GM18868 (cell line): ENCODE data around the gene TUT4.

Source experiments
- ATAC-seq: cut with Tn5 transposase; IDR thresholded peaks from one replicate; pipeline ENCODE4 v1.9.1; 2021; ENCODE audit warnings: mild to moderate bottlenecking, moderate library complexity; ENCODE audit not compliant: unreplicated experiment

Gene TUT4

DNA sequence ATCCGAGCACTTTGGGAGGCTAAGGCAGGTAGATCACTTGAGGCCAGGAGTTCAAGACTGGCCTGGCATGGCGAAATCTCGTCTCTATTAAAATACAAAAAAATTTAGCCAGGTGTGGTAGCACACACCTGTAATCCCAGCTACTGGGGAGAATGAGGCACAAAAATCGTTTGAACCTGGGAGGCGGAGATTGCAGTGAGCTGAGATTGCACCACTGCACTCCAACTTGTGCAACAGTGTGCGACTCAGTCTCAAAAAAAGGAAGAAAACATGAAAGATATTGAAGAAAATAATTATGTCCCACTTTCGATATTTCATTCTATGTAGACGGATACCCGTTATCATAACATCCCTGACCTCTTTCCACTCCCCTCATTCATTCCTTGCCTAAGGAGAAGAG is 19.2 kb downstream of the TUT4 start:
- no peak for ATAC-seq

- ATAC-seq: no peak
Observed at GRCh38 chr1:52532731-52533327, 20.1 kb downstream of the TUT4 start.

DNA sequence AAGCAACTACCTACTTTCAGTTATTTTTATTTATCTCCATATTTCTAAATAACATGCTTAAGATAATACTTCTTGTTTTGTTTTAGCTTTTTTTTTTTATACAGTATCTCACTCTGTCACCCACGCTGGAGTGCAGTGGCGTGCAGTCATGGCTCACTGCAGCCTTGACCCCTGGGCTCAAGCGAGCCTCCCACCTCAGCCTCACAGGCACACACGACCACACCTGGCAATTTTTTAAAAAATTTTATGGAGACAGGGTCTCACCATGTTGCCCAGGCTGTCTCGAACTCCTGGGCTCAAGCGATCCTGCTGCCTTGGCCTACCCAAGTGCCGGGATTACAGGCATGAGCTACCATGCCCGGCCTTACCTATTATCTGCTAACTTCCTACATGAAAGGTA is 20.6 kb downstream of the TUT4 start:
- ATAC-seq: no peak

DNA sequence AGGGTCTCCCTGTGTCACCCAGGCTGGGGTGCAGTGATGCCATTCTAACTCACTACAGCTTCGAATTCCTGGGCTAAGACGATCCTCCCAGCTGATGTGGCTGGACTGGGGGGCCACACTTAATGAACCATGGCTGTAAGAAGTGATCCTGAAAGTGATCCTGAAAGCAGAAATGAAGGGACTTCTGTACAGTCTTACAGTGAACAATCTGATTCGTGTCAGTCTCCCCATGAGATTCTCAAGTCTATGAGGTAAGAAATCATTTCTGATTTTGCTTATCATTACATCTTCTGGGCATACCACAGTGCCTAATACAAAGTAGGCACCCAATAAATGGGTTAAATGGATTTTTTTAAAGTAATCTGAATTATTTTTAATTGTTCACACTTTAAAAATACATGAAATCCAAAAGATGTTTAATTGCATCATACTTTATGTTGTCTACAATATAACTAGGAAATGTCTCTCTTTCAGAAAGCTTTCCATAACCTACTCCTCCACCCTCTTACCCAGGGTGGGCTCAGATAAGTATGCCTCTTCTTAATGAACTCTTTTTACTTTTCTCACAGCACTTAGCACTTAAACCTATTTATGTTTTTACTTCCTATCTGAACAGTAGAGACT is 21.5 kb downstream of the TUT4 start:
- no peak for ATAC-seq

DNA sequence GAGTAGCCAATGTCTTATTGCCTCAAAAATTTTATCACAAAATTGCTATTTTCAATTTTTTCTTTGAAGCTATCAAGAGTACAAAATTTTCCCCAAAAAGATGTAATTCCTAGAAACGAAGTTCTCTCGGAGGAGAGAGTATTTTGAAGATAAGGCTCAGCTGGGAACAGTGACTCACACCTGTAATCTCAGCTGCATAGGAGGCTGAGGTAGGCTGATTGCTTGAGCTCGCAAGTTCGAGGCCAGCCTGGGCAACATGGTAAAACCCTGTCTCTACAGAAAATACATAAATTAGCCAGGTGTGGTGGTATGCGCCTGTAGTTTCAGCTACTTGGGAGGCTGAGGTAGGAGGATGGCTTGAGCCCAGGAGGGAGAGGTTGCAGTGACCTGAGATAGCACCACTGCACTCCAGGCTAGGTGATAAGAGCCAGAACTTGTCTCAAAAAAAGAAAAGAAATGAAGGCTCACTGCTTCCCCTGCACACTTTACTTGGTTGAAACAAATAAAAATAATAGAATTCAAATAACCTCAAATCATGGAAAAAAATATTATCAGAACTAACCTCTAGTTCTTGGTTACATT is 22.2 kb downstream of the TUT4 start:
- no peak for ATAC-seq

GRCh38 chr1:52523376-52523775 is 29.5 kb downstream of the TUT4 start:
- no peak for ATAC-seq

DNA sequence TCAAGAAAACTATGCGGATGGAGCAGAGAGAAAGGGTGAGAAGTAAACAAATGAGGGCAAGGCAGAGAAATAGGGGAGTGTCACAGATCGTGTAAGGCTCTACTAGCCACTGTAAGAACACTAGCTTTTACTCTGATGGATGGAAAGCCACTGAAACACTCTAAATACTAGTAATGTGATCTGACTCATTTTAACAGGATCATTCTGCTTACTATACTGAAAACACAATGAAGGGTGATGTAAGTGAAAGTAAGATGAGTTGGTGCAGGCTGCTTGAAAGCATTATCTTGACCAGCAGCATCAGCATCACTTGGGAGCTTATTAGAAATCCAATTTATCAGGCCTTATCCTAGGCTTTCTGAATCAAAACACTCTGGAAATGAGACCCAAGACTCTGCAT is 32.7 kb downstream of the TUT4 start:
- ATAC-seq: no peak

DNA sequence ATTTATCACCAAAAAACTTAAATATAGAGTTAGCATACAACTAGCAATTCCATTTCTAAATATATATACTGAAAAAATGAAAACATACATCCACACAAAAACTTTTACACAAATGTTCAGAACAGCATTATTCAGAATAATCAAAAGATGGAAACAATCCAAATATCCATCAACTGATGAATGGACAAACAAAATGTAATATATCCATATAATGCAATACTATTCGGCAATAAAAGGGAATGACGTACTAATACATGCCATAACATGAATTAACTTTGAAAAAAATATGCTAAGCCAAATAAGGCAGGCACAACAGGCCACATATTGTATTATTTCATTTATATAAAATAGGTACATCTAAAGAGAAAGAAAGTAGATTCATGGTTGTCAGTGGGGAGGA is 33.9 kb downstream of the TUT4 start:
- no peak for ATAC-seq

- no peak for ATAC-seq
Observed at GRCh38 chr1:52511851-52512615, 40.9 kb downstream of the TUT4 start.

DNA sequence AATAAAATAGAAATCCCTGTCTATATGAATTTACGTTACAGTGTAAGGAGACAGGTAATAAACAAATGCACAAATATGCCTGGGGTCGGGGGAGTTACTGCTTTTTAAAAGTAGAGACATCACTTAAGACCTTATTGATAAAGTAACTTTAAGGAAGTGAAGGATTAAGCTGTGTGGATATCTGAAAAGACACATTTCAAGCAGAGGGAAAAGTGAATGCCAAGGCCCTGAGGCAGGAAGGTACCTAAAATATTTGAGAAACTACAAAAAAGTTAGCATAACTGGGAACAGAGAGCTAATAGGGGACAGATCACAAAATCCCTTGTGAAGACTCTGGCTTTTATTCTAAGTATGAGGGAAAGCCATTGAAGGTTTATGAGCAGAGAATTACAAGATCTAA is 41.5 kb downstream of the TUT4 start:
- no peak for ATAC-seq

GRCh38 chr1:52506920-52507546 is 45.9 kb downstream of the TUT4 start:
- no peak for ATAC-seq

GRCh38 chr1:52506349-52506748 is 46.5 kb downstream of the TUT4 start:
- no peak for ATAC-seq

DNA sequence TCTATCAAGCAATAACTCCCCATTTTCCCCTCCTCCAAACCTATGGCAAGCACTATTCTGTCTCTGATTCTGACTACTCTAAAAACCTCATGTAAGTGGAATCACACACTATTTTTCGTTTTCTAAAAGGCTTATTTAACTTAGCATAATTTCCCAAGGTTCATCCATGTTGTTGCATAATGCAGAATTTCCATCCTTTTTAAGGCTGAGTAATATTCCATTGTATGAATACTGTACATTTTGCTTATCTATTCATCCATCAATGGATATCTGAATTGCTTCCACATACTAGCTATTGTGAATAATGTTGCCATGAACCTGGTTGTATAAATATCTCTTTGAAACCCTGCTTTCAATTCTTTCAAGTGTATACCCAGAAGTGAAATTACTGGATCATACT is 48.2 kb downstream of the TUT4 start:
- no peak for ATAC-seq

DNA sequence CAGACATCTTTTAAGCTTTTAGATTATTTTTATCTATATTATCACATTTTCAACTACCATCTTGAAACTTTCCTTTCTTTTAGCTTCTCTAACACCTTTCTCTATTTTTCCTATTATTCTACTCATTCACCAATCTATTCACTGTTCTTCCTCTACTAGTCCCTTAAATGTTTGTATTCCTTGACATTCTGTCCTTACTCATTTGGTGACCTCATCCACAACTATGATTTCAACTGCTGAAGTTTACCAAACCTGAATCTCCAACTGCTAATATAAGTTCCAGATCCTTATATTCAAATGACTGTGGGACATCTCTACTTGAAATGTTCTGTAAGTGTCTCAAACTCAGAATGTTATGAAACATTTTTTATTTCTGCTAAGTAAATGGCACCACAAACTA is 49.2 kb downstream of the TUT4 start:
- no peak for ATAC-seq

DNA sequence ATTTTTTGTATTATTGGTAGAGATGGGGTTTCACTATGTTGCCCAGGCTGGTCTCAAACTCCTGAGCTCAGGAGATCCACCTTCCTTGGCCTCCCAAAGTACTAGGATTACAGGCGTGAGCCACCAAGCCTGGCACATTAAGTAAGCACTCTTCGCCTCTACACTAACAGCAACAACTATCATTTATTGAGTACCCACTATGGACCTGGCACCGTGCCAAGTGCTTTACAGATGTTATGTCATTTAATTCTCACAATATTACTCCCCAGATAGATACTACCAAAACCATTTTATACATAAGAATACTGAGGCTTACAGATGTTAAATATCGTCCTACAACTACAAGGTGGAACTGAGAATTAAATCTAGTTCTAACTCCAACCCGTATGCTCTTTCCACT is 50.1 kb downstream of the TUT4 start:
- ATAC-seq: no peak

GRCh38 chr1:52487632-52488031 is 65.3 kb downstream of the TUT4 start:
- ATAC-seq: no peak

GRCh38 chr1:52482326-52483004 is 70.4 kb downstream of the TUT4 start:
- ATAC-seq: no peak

DNA sequence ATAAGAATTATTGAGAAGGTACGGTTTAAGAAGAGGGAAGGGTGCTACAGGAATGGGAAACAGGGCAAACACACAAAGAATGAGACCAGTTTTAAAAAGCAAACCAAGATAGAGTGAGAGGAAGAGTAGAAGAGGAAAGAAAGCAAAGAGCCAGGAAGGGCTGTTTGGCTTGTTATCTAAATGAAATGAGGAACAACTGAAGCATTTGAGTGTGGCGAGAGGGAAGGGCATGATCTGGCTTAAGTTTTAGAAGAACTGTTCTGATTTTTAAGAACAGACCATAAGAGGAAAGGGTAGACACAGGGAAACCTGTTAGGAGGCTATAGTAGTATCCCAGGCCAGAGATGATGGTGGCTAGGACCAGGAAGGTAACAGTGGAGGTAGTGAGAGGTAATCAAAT is 73.8 kb downstream of the TUT4 start:
- ATAC-seq: no peak

DNA sequence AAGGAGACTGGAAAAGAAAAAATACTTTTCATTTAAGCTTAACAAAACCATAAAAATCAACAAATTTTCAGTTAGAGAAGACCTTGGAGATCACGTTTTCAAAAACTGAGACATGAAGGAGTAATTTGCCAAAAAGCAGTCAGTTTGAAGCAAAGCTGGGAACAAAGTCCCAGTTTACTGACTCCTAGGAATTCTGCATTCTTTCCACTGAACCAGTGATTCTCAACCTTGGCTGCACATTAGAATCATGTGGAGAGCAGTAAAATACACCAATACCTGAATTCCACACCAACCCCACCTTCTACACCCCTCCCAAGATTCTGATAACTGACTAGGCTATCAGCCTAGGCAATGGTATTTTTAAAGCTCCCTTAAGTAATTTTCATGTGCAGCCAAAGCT is 75.0 kb downstream of the TUT4 start:
- ATAC-seq: no peak

DNA sequence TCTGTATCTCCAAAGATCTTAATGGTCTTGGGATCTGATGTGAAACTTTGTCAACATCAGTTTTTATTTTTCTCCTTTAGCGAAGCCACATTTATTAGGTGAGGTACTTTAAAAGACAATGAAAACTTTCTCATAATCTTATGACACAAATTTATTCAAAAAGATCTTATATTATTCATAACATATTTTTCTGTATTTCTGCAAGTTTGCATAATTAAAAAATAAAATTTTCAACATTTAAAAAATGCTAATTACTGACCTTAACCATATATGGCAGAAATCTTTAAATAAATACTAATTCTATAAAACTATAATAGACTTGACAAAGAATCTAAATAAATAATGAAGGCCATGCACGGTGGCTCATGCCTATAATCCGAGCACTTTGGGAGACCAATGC is 75.9 kb downstream of the TUT4 start:
- no peak for ATAC-seq

DNA sequence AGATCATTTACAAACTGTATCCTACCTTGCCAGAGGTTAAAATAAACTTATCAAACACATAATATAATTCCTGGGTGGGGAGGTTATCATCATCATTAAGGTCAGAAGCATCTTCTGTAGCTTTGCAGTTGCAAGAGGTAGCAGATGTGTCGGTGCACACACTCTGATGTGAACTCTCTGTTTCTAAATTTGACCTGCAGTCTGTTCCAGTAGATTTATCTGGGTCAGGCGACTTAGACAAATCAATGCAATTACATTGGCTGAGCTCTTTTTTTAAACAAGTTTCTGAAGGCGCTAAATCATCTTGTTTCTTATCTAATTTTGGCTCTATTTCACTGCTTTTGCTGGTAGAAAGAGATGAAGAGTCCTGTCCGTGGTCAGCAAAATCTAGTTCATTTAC is 78.1 kb downstream of the TUT4 start:
- ATAC-seq: no peak
